PC-3 (cell line): ENCODE results near the gene C1QTNF12. TPM values are rescaled to one million over a fixed set of nuclear protein-coding genes. Genes with fewer than 3 reads are reported as not detected.

ENCODE experiments used
- ATAC-seq: fragments of 200-7000 bp; cut with Tn5 transposase; 2 replicates; pipeline ENCODE4 v1.9.1; 2020; ENCODE audit warnings: mild to moderate bottlenecking, moderate library complexity
- BruUV-seq: library from RNA; stranded (reverse); fragments of 400-500 nt; replicated peaks from 2 replicates; lab custom pipeline; 2021; lab: Mats Ljungman, UMichigan
- CTCF ChIA-PET: fragments of 300-600 bp; sonication (Branson Sonifier 250); formaldehyde crosslinking; loops from one replicate; lab custom pipeline; 2022; ENCODE audit warnings: antibody characterized with exemption; lab: Charles Lee
- POLR2A ChIA-PET: fragments of 300-600 bp; sonication (Branson Sonifier 250); formaldehyde crosslinking; loops from one replicate; lab custom pipeline; 2022; ENCODE audit warnings: antibody characterized with exemption; ENCODE audit not compliant: unreplicated experiment; lab: Charles Lee
- DNase-seq: peaks from one replicate; pipeline ENCODE4 v3.0.0-alpha.2; 2015
- H2AFZ ChIP-seq: fragments of 300-600 bp; sonication (generic); 2 replicates; pipeline ENCODE4 v1.6.0; 2016; ENCODE audit warnings: antibody characterized with exemption, low read length
- H3F3A ChIP-seq: fragments of 300-600 bp; sonication (generic); one replicate; pipeline ENCODE4 v1.6.0; 2017; ENCODE audit warnings: antibody characterized with exemption, low read length, control low read depth, mild to moderate bottlenecking; ENCODE audit not compliant: unreplicated experiment
- H3K27ac ChIP-seq: fragments of 300-600 bp; sonication (generic); 2 replicates; pipeline ENCODE4 v1.5.1; 2016; ENCODE audit warnings: mild to moderate bottlenecking, low read length
- H3K27me3 ChIP-seq: fragments of 300-600 bp; sonication (generic); 2 replicates; pipeline ENCODE4 v1.6.1; 2016; ENCODE audit warnings: low read length, mixed read lengths
- H3K36me3 ChIP-seq: fragments of 300-600 bp; sonication (generic); 2 replicates; pipeline ENCODE4 v1.6.1; 2016; ENCODE audit warnings: low read depth, mixed run types, low read length, mixed read lengths
- H3K4me1 ChIP-seq: fragments of 300-600 bp; sonication (generic); 2 replicates; pipeline ENCODE4 v1.5.1; 2016; ENCODE audit warnings: low read length; ENCODE audit not compliant: insufficient read depth
- H3K4me2 ChIP-seq: fragments of 300-600 bp; sonication (generic); 2 replicates; pipeline ENCODE4 v1.6.0; 2016; ENCODE audit warnings: low read length
- H3K4me3 ChIP-seq: fragments of 300-600 bp; sonication (generic); 2 replicates; pipeline ENCODE4 v1.5.1; 2016; ENCODE audit warnings: mild to moderate bottlenecking, low read length, mixed read lengths
- H3K79me2 ChIP-seq: fragments of 300-600 bp; sonication (generic); 2 replicates; pipeline ENCODE4 v1.6.1; 2017; ENCODE audit warnings: low read length, mixed read lengths
- H3K9ac ChIP-seq: fragments of 300-600 bp; sonication (generic); 2 replicates; pipeline ENCODE4 v1.6.0; 2016; ENCODE audit warnings: mild to moderate bottlenecking, low read length
- H3K9me2 ChIP-seq: fragments of 300-600 bp; sonication (generic); replicated peaks from 2 replicates; pipeline ENCODE4 v1.6.1; 2016; ENCODE audit warnings: mixed run types, low read length, mixed read lengths
- H3K9me3 ChIP-seq: fragments of 300-600 bp; sonication (generic); 2 replicates; pipeline ENCODE4 v1.6.1; 2016; ENCODE audit warnings: low read length, mixed read lengths
- H4K20me1 ChIP-seq: fragments of 300-600 bp; sonication (generic); 2 replicates; pipeline ENCODE4 v1.6.1; 2016; ENCODE audit warnings: low read length, mixed read lengths
- CTCF ChIP-seq: fragments of 300-600 bp; sonication (generic); conservative IDR thresholded peaks from 2 replicates; pipeline ENCODE4 v1.5.1; 2017; ENCODE audit warnings: antibody characterized with exemption, low read depth, mild to moderate bottlenecking, low read length
- EZH2 ChIP-seq: fragments of 300-600 bp; sonication (generic); IDR thresholded peaks from one replicate; pipeline ENCODE4 v1.6.1; 2017; ENCODE audit warnings: antibody characterized with exemption, mild to moderate bottlenecking, low read length; ENCODE audit not compliant: unreplicated experiment
- EZH2phosphoT487 ChIP-seq: fragments of 300-600 bp; sonication (generic); IDR thresholded peaks from 2 replicates; pipeline ENCODE4 v1.6.1; 2018; ENCODE audit warnings: mild to moderate bottlenecking, antibody characterized with exemption, low read length, borderline replicate concordance
- intact Hi-C: fragments of 100-400 bp; cut with micrococcal nuclease; formaldehyde crosslinking; loops from 2 replicates; pipeline ENCODE4 v1.9.0; 2023
- total RNA-seq: library from RNA; depleted of rRNA; stranded (reverse); fragments of >200 nt; gene quantifications from 2 replicates; pipeline ENCODE4 v1.2.3, GENCODE V29; 2014

C1QTNF12 gene
- total RNA-seq, 1 experiment from 2014 or later = 3.9 TPM

DNA sequence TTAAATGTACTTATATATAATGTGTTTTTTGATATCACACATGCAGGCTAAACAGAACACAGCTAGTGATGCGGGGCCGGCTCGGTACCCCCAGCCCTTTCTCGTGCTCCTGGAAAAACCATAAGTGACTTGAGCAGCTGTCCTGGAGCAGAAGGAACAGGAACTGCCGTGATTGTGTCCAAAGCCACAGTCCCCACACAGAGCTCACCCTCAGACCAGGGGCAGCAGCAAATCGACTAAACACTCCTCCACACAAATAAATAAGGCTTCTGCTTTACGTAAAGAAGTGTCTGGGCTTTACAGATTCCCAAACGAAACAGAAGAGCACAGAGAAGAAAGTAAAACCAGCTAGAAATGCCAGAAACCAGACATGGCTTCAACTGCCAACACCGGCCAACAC is 17.5 kb upstream of the C1QTNF12 start:
- Histone ChIP-seq H3K79me2 (peaks cover 74% of the 10 kb centered on the region), H3K4me3 (no peak overlapping the region), H3F3A (no peaks in the 10 kb centered on the region), H4K20me1 (no peaks in the 10 kb centered on the region), H3K9me3 (no peaks in the 10 kb centered on the region), H3K36me3 (peaks cover 67% of the 10 kb centered on the region), H3K27me3 (no peaks in the 10 kb centered on the region), H3K27ac (peak overlapping the region; percentile 92), H3K4me1 (peaks cover 26% of the 10 kb centered on the region), H3K4me2 (0 out of 2 replicates have a peak overlapping the region, but pooled peaks have one; percentile 0), H3K9ac (peak overlapping the region; percentile 44), H3K9me2 (no peaks in the 10 kb centered on the region), H2AFZ (no peak overlapping the region)
- ChIA-PET CTCF (interaction anchor here (0.5 kb wide), 1 partner anchor 22 kb away, joined by 3 read pairs; no protein-coding TSS in a partner anchor), POLR2A (no interaction called here)
- BruUV-seq = no TSS peak
- no peak for TF ChIP-seq EZH2
- TF ChIP-seq CTCF = no peak
- TF ChIP-seq EZH2phosphoT487 = no peak
- ATAC-seq (no peak), DNase-seq (no peak)
- intact Hi-C loops = loop anchor here (2.0 kb wide), 2 partner anchors 25 to 27 kb away; no protein-coding TSS in a partner anchor

DNA sequence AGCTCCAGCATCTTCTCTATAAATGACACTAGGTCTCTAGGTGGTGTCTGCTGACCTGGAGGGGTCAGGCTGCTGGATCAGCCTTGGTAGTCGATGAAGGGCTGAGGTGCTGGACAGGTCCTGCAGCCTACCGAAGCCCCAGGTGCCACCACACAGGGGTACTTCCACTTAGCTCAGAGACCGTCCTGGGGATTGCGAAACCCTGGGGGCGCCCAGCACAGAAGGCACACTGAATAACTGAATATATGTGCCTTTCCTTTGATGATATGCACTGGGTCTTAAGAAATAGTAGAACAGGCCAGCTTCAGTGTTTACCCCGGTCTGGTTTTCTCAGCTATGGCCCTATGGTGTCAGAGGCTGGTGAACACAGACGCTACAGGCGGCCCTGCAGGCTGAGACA is 16.2 kb upstream of the C1QTNF12 start:
- Histone ChIP-seq H3K9ac (no peak overlapping the region), H3K27ac (0 out of 2 replicates have a peak overlapping the region, but pooled peaks have one; percentile 92), H2AFZ (no peak overlapping the region), H3F3A (no peaks in the 10 kb centered on the region), H3K79me2 (peaks cover 72% of the 10 kb centered on the region), H3K9me3 (no peaks in the 10 kb centered on the region), H3K4me3 (no peak overlapping the region), H3K4me1 (peaks cover 35% of the 10 kb centered on the region), H3K27me3 (no peaks in the 10 kb centered on the region), H4K20me1 (no peaks in the 10 kb centered on the region), H3K4me2 (no peak overlapping the region), H3K9me2 (no peaks in the 10 kb centered on the region), H3K36me3 (peaks cover 63% of the 10 kb centered on the region)
- no peak for TF ChIP-seq CTCF
- TF ChIP-seq EZH2 = no peak
- no peak for ATAC-seq
- no TSS peak for BruUV-seq
- intact Hi-C loops = no loop called here
- no peak for DNase-seq
- POLR2A ChIA-PET = no interaction called here
- CTCF ChIA-PET = no interaction called here

- H3K36me3 ChIP-seq = peaks cover 56% of the 10 kb centered on the region
- POLR2A ChIA-PET = no interaction called here
Measured at GRCh38 chr1:1262071-1262470, 15.5 kb upstream of the C1QTNF12 start.

More at GRCh38 chr1:1262071-1262470, 15.5 kb upstream of the C1QTNF12 start:
- H3K79me2 ChIP-seq = peaks cover 68% of the 10 kb centered on the region
- no peak overlapping the region for H2AFZ ChIP-seq
- no TSS peak for BruUV-seq
- DNase-seq = no peak
- TF ChIP-seq EZH2 = no peak
- TF ChIP-seq EZH2phosphoT487 = no peak
- no peak for TF ChIP-seq CTCF
- no peaks in the 10 kb centered on the region for H3K9me2 ChIP-seq
- H3K9me3 ChIP-seq = no peaks in the 10 kb centered on the region
- intact Hi-C loops = no loop called here
- H4K20me1 ChIP-seq = no peaks in the 10 kb centered on the region
- no peak overlapping the region for H3K4me2 ChIP-seq
- H3K9ac ChIP-seq = no peak overlapping the region
- CTCF ChIA-PET = no interaction called here
- H3K27ac ChIP-seq = no peak overlapping the region
- H3K4me1 ChIP-seq = peaks cover 35% of the 10 kb centered on the region
- H3F3A ChIP-seq = no peaks in the 10 kb centered on the region
- ATAC-seq = no peak
- no peaks in the 10 kb centered on the region for H3K27me3 ChIP-seq
- H3K4me3 ChIP-seq = no peak overlapping the region
